Liver (tissue), 3 donors: ENCODE measurements around the gene ACSF2.

Experiments
- EGR1 ChIP-seq, 2 donors: IDR thresholded peaks; 2 replicates each; pipeline ENCODE4 v1.6.1; 2016 to 2018; ENCODE audit warnings: antibody characterized with exemption in 2 of 2, low read depth in 2 of 2
- GABPA ChIP-seq, 2 donors: IDR thresholded peaks in 1 of 2; conservative IDR thresholded peaks in 1 of 2; 2 replicates each; pipeline ENCODE4 v1.6.1; 2016; ENCODE audit warnings: antibody characterized with exemption in 2 of 2, mild to moderate bottlenecking in 1 of 2, moderate library complexity in 1 of 2
- JUND ChIP-seq, 2 donors: IDR thresholded peaks; 2 replicates each; pipeline ENCODE4 v1.6.1; 2016; ENCODE audit warnings: antibody characterized with exemption in 2 of 2
- MAX ChIP-seq: IDR thresholded peaks from 2 replicates; pipeline ENCODE4 v1.6.1; 2016; ENCODE audit warnings: antibody characterized with exemption
- NR2F2 ChIP-seq: IDR thresholded peaks from 2 replicates; pipeline ENCODE4 v1.6.1; 2016; ENCODE audit warnings: antibody characterized with exemption
- RAD21 ChIP-seq, 2 donors: IDR thresholded peaks; 2 replicates each; pipeline ENCODE4 v1.6.1; 2016; ENCODE audit warnings: antibody characterized with exemption in 2 of 2, mild to moderate bottlenecking in 2 of 2
- SP1 ChIP-seq: IDR thresholded peaks from 2 replicates; pipeline ENCODE4 v1.6.1; 2018; ENCODE audit warnings: antibody characterized with exemption, mild to moderate bottlenecking
- TAF1 ChIP-seq: conservative IDR thresholded peaks from 2 replicates; pipeline ENCODE4 v1.6.1; 2016; ENCODE audit warnings: antibody characterized with exemption, mild to moderate bottlenecking
- TF ChIP-seq, protein P1 (sequence below): fragments of 150-350 bp; IDR thresholded peaks from 2 replicates; pipeline ENCODE4 v1.5.1; 2017; ENCODE audit warnings: improper control_type of control experiment, low read depth, low read length; ENCODE audit not compliant: missing input control
- donor health status: healthy.
- donor health status: healthy.

GRCh38 chr17:50495217-50495823, 69.3 kb downstream of the ACSF2 start:
- TF ChIP-seq, protein P1, sequence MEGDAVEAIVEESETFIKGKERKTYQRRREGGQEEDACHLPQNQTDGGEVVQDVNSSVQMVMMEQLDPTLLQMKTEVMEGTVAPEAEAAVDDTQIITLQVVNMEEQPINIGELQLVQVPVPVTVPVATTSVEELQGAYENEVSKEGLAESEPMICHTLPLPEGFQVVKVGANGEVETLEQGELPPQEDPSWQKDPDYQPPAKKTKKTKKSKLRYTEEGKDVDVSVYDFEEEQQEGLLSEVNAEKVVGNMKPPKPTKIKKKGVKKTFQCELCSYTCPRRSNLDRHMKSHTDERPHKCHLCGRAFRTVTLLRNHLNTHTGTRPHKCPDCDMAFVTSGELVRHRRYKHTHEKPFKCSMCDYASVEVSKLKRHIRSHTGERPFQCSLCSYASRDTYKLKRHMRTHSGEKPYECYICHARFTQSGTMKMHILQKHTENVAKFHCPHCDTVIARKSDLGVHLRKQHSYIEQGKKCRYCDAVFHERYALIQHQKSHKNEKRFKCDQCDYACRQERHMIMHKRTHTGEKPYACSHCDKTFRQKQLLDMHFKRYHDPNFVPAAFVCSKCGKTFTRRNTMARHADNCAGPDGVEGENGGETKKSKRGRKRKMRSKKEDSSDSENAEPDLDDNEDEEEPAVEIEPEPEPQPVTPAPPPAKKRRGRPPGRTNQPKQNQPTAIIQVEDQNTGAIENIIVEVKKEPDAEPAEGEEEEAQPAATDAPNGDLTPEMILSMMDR, result no peak
- no peak for TF ChIP-seq MAX
- TF ChIP-seq GABPA (IDR thresholded peaks at IDR 0.05 in 1 of 2, conservative IDR thresholded peaks at IDR 0.05 in 1 of 2), result no peak
- no peak for TF ChIP-seq SP1
- no peak for TF ChIP-seq NR2F2
- no peak for TF ChIP-seq EGR1 (IDR thresholded peaks at IDR 0.05; ENCODE audit: low read depth in 2 of 2)
- TF ChIP-seq JUND (IDR thresholded peaks at IDR 0.05), result no peak
- no peak for TF ChIP-seq TAF1
- TF ChIP-seq RAD21 (IDR thresholded peaks at IDR 0.05), result no peak
